Smooth muscle cell (in vitro differentiated cells): ENCODE data around the gene FOXR1. TPM values are rescaled to one million over a fixed set of nuclear protein-coding genes. Genes with fewer than 3 reads are reported as not detected.

Experiments
- DNase-seq: peaks from one replicate; lab custom pipeline; 2025; ENCODE audit not compliant: unreplicated experiment; lab: John Stamatoyannopoulos, UW
- H2AFZ ChIP-seq: fragments of 200-600 bp; sonication (generic); 2 replicates; pipeline ENCODE4 v1.6.0; 2016; ENCODE audit warnings: antibody characterized with exemption, low read depth, mild to moderate bottlenecking
- H3F3A ChIP-seq: fragments of 200-600 bp; sonication (generic); 2 replicates; pipeline ENCODE4 v1.6.0; 2017; ENCODE audit warnings: antibody characterized with exemption, low read depth
- H3K27ac ChIP-seq: fragments of 200-600 bp; sonication (generic); 2 replicates; pipeline ENCODE4 v1.5.1; 2016; ENCODE audit warnings: low read depth, mild to moderate bottlenecking
- H3K27me3 ChIP-seq: fragments of 200-600 bp; sonication (generic); 2 replicates; pipeline ENCODE4 v1.6.1; 2016; ENCODE audit warnings: low read depth, mild to moderate bottlenecking
- H3K36me3 ChIP-seq: fragments of 200-600 bp; sonication (generic); 2 replicates; pipeline ENCODE4 v1.5.1; 2016; ENCODE audit warnings: low read depth
- H3K4me1 ChIP-seq: fragments of 200-600 bp; sonication (generic); 2 replicates; pipeline ENCODE4 v1.5.1; 2016; ENCODE audit warnings: low read depth
- H3K4me2 ChIP-seq: fragments of 200-600 bp; sonication (generic); 2 replicates; pipeline ENCODE4 v1.6.0; 2016; ENCODE audit warnings: mild to moderate bottlenecking
- H3K4me3 ChIP-seq: fragments of 200-600 bp; sonication (generic); 2 replicates; pipeline ENCODE4 v1.5.1; 2016; ENCODE audit warnings: mild to moderate bottlenecking
- H3K79me2 ChIP-seq: fragments of 200-600 bp; sonication (generic); 2 replicates; pipeline ENCODE4 v1.6.0; 2016; ENCODE audit warnings: low read depth, mild to moderate bottlenecking
- H3K9ac ChIP-seq: fragments of 200-600 bp; sonication (generic); 2 replicates; pipeline ENCODE4 v1.6.0; 2016; ENCODE audit warnings: low read depth
- H3K9me3 ChIP-seq: fragments of 200-600 bp; sonication (generic); replicated peaks from 2 replicates; pipeline ENCODE4 v1.5.1; 2016; ENCODE audit warnings: low read depth
- H4K20me1 ChIP-seq: fragments of 200-600 bp; sonication (generic); 2 replicates; pipeline ENCODE4 v1.6.0; 2016; ENCODE audit warnings: low read depth
- CTCF ChIP-seq: fragments of 200-600 bp; sonication (generic); IDR thresholded peaks from 2 replicates; pipeline ENCODE4 v1.5.1; 2017; ENCODE audit warnings: borderline replicate concordance, mild to moderate bottlenecking, antibody characterized with exemption; ENCODE audit not compliant: insufficient read depth, poor library complexity, severe bottlenecking
- WGBS: methylation state at CpG from one replicate; pipeline ENCODE4 v1.1.7; 2016; ENCODE audit warnings: low lambda C conversion rate; 5-methylcytosine and 5-hydroxymethylcytosine counted together
- polyA plus RNA-seq: library from polyadenylated mRNA; unstranded; fragments of >200 nt; fragmentation: Nextera tagmentation; extraction: Ambion mirVana; gene quantifications from 2 replicates; pipeline ENCODE4 v1.2.1, GENCODE V29; 2016
- total RNA-seq: library from RNA; depleted of rRNA; stranded (reverse); fragments of >200 nt; gene quantifications from 2 replicates; pipeline ENCODE4 v1.2.3, GENCODE V29; 2014

FOXR1 gene
- total and polyA plus RNA-seq, 2 experiments from 2014 or later = not detected

GRCh38 chr11:118973985-118974384, 2.4 kb downstream of the FOXR1 start:
- DNase-seq = no peak
- Histone ChIP-seq H3K4me2 (no peak overlapping the region), H3K9ac (no peak overlapping the region), H2AFZ (no peak overlapping the region), H3K9me3 (no peaks in the 10 kb centered on the region), H4K20me1 (no peaks in the 10 kb centered on the region), H3K27me3 (no peaks in the 10 kb centered on the region), H3K27ac (no peak overlapping the region), H3K36me3 (no peaks in the 10 kb centered on the region), H3F3A (no peaks in the 10 kb centered on the region), H3K79me2 (no peaks in the 10 kb centered on the region), H3K4me1 (no peaks in the 10 kb centered on the region), H3K4me3 (no peak overlapping the region)
- TF ChIP-seq CTCF = no peak
- 99% methylated on average over 2 of the region's 2 CpGs for WGBS

GRCh38 chr11:118975771-118976709, 4.5 kb downstream of the FOXR1 start:
- TF ChIP-seq CTCF = no peak
- 84% methylated on average over 15 of the region's 15 CpGs for WGBS
- no peaks in the 10 kb centered on the region for H3K79me2 ChIP-seq

GRCh38 chr11:118979434-118979833, 7.9 kb downstream of the FOXR1 start:
- H3K4me2 ChIP-seq = no peak overlapping the region
- H3K4me1 ChIP-seq = no peaks in the 10 kb centered on the region
- no peaks in the 10 kb centered on the region for H3K27me3 ChIP-seq
- H3K9ac ChIP-seq = no peak overlapping the region
- no peak for TF ChIP-seq CTCF
- H3K79me2 ChIP-seq = no peaks in the 10 kb centered on the region
- H3K9me3 ChIP-seq = no peaks in the 10 kb centered on the region
- no peak overlapping the region for H2AFZ ChIP-seq
- DNase-seq = no peak
- no peaks in the 10 kb centered on the region for H4K20me1 ChIP-seq
- H3F3A ChIP-seq = no peaks in the 10 kb centered on the region
- H3K27ac ChIP-seq = no peak overlapping the region
- no peaks in the 10 kb centered on the region for H3K36me3 ChIP-seq
- no peak overlapping the region for H3K4me3 ChIP-seq
- WGBS = 61% methylated on average over 9 of the region's 9 CpGs

More at GRCh38 chr11:118975771-118976709, 4.5 kb downstream of the FOXR1 start:
- Histone ChIP-seq H3K4me2 (no peak overlapping the region), H3K4me1 (no peaks in the 10 kb centered on the region), H3K36me3 (no peaks in the 10 kb centered on the region), H3K9me3 (no peaks in the 10 kb centered on the region), H2AFZ (no peak overlapping the region), H4K20me1 (no peaks in the 10 kb centered on the region), H3K4me3 (no peak overlapping the region), H3K9ac (no peak overlapping the region), H3K27me3 (no peaks in the 10 kb centered on the region), H3F3A (no peaks in the 10 kb centered on the region), H3K27ac (no peak overlapping the region)
- DNase-seq = no peak
